IPS-15b (cell line): ENCODE data around the gene DDB1.
"Not testable (repeated sequence)": the region's sequence is repeated elsewhere in the genome, so short reads cannot be mapped to it uniquely, and the experiment has no call there.

Experiments used
- H3K27me3 ChIP-seq: one replicate; pipeline ENCODE4 v1.6.1; 2013; ENCODE audit warnings: low read length; ENCODE audit not compliant: control insufficient read depth, insufficient read depth
- H3K36me3 ChIP-seq: one replicate; pipeline ENCODE4 v1.6.1; 2013; ENCODE audit warnings: low read length; ENCODE audit not compliant: control insufficient read depth, insufficient read depth
- H3K4me1 ChIP-seq: one replicate; pipeline ENCODE4 v1.6.1; 2013; ENCODE audit warnings: mild to moderate bottlenecking, low read length; ENCODE audit not compliant: control insufficient read depth, insufficient read depth
- H3K4me3 ChIP-seq: one replicate; pipeline ENCODE4 v1.5.1; 2013; ENCODE audit warnings: low read depth, low read length
- H3K9ac ChIP-seq: one replicate; pipeline ENCODE4 v1.6.1; 2013; ENCODE audit warnings: low read depth, mild to moderate bottlenecking, low read length
- H3K9me3 ChIP-seq: one replicate; pipeline ENCODE4 v1.6.1; 2013; ENCODE audit warnings: mild to moderate bottlenecking, low read length; ENCODE audit not compliant: control insufficient read depth, insufficient read depth

DDB1 gene

DNA sequence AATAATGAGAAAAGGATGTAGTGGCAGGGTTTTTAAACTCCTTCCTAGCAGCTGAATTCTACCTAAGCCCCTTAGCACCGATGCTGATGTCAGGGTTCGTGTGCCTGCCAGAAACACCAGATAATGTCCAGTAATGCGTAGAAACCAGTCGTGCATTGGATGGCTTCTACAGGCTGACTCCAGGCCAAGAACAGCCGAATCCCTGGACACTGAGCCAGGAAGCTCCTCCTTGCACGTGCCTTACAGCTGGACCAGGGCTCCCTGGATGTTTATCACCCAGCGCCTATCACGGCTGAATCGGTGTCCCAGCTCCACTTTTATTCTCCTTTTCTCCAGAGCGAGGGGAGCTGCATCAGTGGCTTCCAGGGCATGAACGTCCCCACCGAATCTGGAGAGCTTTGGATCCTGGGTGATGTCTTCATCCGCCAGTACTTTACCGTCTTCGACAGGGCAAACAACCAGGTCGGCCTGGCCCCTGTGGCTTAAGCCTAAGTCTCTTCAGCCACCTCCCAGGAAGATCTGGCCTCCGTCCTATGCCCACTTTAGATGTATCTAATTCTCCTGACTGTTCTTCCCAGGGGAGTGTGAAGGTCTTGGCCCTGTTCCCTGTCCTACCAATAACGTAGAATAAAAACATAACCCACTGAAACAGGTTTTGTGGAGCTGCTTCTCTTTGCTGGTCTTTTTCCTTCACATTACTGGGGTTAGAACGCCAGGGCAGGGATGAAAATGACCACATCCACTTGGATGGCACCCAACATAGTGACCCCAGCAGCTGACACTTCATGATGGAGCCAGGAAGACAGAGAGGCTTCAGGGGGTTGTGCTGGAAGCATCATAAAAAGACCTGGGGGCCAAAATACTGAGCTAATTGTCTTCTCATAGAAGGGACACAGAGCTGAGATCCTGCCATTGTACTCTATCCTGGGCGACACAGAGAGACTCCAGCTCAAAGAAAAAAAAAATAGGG lies 81.8 kb downstream of the DDB1 start:
- H3K4me3 ChIP-seq, H3K27me3 ChIP-seq, H3K9me3 ChIP-seq, H3K9ac ChIP-seq, H3K36me3 ChIP-seq, H3K4me1 ChIP-seq: not testable (repeated sequence)
